GM19238 (cell line): Measurements from ENCODE around the gene OS9.
"Not testable (repeated sequence)": the region's sequence is repeated elsewhere in the genome, so short reads cannot be mapped to it uniquely, and the experiment has no call there.

Experiments
- DNase-seq: peaks from one replicate; pipeline ENCODE4 v3.0.0; 2011; ENCODE audit warnings: low spot score; ENCODE audit not compliant: insufficient read length

The OS9 gene

GRCh38 chr12:57694459-57695019 is 607 bp downstream of the OS9 start:
- no peak for DNase-seq

- DNase-seq: no peak
Measured at GRCh38 chr12:57695770-57696432, 2.0 kb downstream of the OS9 start.

- DNase-seq: no peak
Measured at GRCh38 chr12:57697076-57697475, 3.1 kb downstream of the OS9 start.

GRCh38 chr12:57698414-57698813 is 4.5 kb downstream of the OS9 start:
- no peak for DNase-seq

GRCh38 chr12:57700317-57700716 is 6.4 kb downstream of the OS9 start:
- no peak for DNase-seq

- DNase-seq: no peak
Measured at GRCh38 chr12:57707250-57707649, 13.3 kb downstream of the OS9 start.

- no peak for DNase-seq
Measured at GRCh38 chr12:57708296-57708695, 14.4 kb downstream of the OS9 start.

GRCh38 chr12:57712701-57713100 is 18.8 kb downstream of the OS9 start:
- no peak for DNase-seq

GRCh38 chr12:57713209-57713608 is 19.3 kb downstream of the OS9 start:
- no peak for DNase-seq

- not testable (repeated sequence) for DNase-seq
Measured at GRCh38 chr12:57715036-57715748, 21.3 kb downstream of the OS9 start.

GRCh38 chr12:57715786-57716185 is 21.9 kb downstream of the OS9 start:
- DNase-seq: no peak

- DNase-seq: no peak
Measured at GRCh38 chr12:57716305-57716704, 22.4 kb downstream of the OS9 start.

GRCh38 chr12:57717131-57717530 is 23.2 kb downstream of the OS9 start:
- no peak for DNase-seq

GRCh38 chr12:57717846-57718640 is 24.1 kb downstream of the OS9 start:
- DNase-seq: no peak

GRCh38 chr12:57718641-57719528 is 25.0 kb downstream of the OS9 start:
- DNase-seq: no peak

- DNase-seq: no peak
Measured at GRCh38 chr12:57719777-57720605, 26.1 kb downstream of the OS9 start.

GRCh38 chr12:57720606-57721595 is 27.0 kb downstream of the OS9 start:
- DNase-seq: no peak

- not testable (repeated sequence) for DNase-seq
Measured at GRCh38 chr12:57721846-57722608, 28.1 kb downstream of the OS9 start.
